GM13977 (cell line): ENCODE data around the gene MED27.
"Not testable (repeated sequence)": the region's sequence is repeated elsewhere in the genome, so short reads cannot be mapped to it uniquely, and the experiment has no call there.

Experiments used
- DNase-seq: peaks from one replicate; pipeline ENCODE4 v3.0.0; 2012; ENCODE audit warnings: low spot score
- CTCF ChIP-seq: IDR thresholded peaks from 2 replicates; pipeline ENCODE4 v1.5.1; 2012; ENCODE audit warnings: mild to moderate bottlenecking, control low read depth; ENCODE audit not compliant: insufficient read depth; ENCODE audit errors: extremely low read depth, missing control alignments
- in situ Hi-C: fragments of 300-500 bp; cut with MboI; formaldehyde crosslinking; loops from one replicate; pipeline ENCODE4 v1.12.0; 2022; ENCODE audit warnings: low sequenced_read_pairs, low pct_unique_long_range_greater_than_20kb, mixed read lengths, inconsistent platforms; ENCODE audit not compliant: unreplicated experiment

The MED27 gene

GRCh38 chr9:132015866-132016265 is 63.8 kb downstream of the MED27 start:
- in situ Hi-C loops, result no loop called here
- no peak for DNase-seq
- no peak for TF ChIP-seq CTCF

GRCh38 chr9:132014218-132014805 is 65.4 kb downstream of the MED27 start:
- no peak for DNase-seq
- no peak for TF ChIP-seq CTCF
- in situ Hi-C loops, result no loop called here

GRCh38 chr9:132012704-132013357 is 66.8 kb downstream of the MED27 start:
- DNase-seq, result no peak
- in situ Hi-C loops, result no loop called here
- TF ChIP-seq CTCF, result no peak

GRCh38 chr9:132011896-132012295 is 67.8 kb downstream of the MED27 start:
- in situ Hi-C loops, result no loop called here

GRCh38 chr9:132011309-132011708 is 68.4 kb downstream of the MED27 start:
- in situ Hi-C loops, result no loop called here
- TF ChIP-seq CTCF, result no peak
- no peak for DNase-seq

More at GRCh38 chr9:132011896-132012295, 67.8 kb downstream of the MED27 start:
- TF ChIP-seq CTCF, result no peak
- DNase-seq, result no peak

- in situ Hi-C loops, DNase-seq: not testable (repeated sequence)
These were observed 69.5 kb downstream of the MED27 start for GRCh38 chr9:132010201-132010600.
